Gastroesophageal sphincter (tissue), 3 donors: Measurements from ENCODE around the gene HEBP1.

Experiments
- POLR2A ChIP-seq, 2 donors: fragments of 450-650 bp; IDR thresholded peaks; one replicate each; pipeline ENCODE4 v1.6.1; 2017; ENCODE audit warnings: antibody characterized with exemption in 2 of 2, mild to moderate bottlenecking in 2 of 2, moderate library complexity in 1 of 2
- POLR2AphosphoS5 ChIP-seq: sonication (generic); formaldehyde crosslinking; IDR thresholded peaks from one replicate; pipeline ENCODE4 v1.6.1; 2017; ENCODE audit warnings: antibody characterized with exemption
- TF ChIP-seq, protein P1 (sequence below), 4 experiments: fragments of 200-600 bp in 2 of 4; fragments of 450-650 bp in 2 of 4; sonication (generic) in 1 of 4; IDR thresholded peaks; one replicate each; pipeline ENCODE4 v1.5.1; 2017 to 2019; ENCODE audit warnings: antibody characterized with exemption in 4 of 4, mild to moderate bottlenecking in 2 of 4, moderate library complexity in 2 of 4

DNA sequence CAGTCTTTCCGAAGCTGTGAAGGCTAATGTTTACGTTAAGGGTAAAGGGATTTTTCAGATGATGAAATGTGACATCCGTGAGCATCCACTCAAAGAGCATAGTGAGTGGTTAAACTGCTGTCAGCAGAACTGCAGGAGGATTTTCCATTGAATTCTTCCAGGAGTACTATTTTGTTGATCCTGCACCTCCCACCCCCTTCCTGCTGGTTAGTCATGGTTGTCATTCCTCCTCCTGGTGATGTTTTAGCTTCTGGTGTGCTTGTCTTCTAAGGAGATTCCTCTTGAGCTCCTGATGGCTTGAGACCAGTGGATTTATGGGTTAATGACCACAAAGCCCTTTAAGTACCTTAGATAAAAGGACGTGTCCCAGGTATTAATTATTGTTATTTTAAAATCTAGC lies 45.7 kb downstream of the HEBP1 start:
- TF ChIP-seq, protein P1, sequence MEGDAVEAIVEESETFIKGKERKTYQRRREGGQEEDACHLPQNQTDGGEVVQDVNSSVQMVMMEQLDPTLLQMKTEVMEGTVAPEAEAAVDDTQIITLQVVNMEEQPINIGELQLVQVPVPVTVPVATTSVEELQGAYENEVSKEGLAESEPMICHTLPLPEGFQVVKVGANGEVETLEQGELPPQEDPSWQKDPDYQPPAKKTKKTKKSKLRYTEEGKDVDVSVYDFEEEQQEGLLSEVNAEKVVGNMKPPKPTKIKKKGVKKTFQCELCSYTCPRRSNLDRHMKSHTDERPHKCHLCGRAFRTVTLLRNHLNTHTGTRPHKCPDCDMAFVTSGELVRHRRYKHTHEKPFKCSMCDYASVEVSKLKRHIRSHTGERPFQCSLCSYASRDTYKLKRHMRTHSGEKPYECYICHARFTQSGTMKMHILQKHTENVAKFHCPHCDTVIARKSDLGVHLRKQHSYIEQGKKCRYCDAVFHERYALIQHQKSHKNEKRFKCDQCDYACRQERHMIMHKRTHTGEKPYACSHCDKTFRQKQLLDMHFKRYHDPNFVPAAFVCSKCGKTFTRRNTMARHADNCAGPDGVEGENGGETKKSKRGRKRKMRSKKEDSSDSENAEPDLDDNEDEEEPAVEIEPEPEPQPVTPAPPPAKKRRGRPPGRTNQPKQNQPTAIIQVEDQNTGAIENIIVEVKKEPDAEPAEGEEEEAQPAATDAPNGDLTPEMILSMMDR (IDR thresholded peaks at IDR 0.05): no peak
- TF ChIP-seq POLR2AphosphoS5 (no peak), POLR2A (IDR thresholded peaks at IDR 0.05) (no peak)
